ENCODE results near the gene SHROOM3.

SHROOM3 gene

GRCh38 chr4:76655566-76656479, 220.8 kb downstream of the SHROOM3 start:
- ATAC-seq (no peak), DNase-seq (no peak)
- Mint-ChIP-seq H3K27ac (no peak overlapping the region), H3K36me3 (ENCODE audit: low read depth) (no peaks in the 10 kb centered on the region), H3K9me3 (peaks cover 2% of the 10 kb centered on the region), H3K4me3 (no peak overlapping the region), H3K27me3 (peaks cover 7% of the 10 kb centered on the region), H3K4me1 (peaks cover 7% of the 10 kb centered on the region)

GRCh38 chr4:76657443-76657842, 222.4 kb downstream of the SHROOM3 start:
- Mint-ChIP-seq H3K4me1 (peaks cover 7% of the 10 kb centered on the region), H3K36me3 (ENCODE audit: low read depth) (no peaks in the 10 kb centered on the region), H3K27ac (no peak overlapping the region), H3K27me3 (peaks cover 7% of the 10 kb centered on the region), H3K4me3 (no peak overlapping the region), H3K9me3 (no peaks in the 10 kb centered on the region)
- ATAC-seq, result no peak
- DNase-seq, result no peak

GRCh38 chr4:76658231-76659102, 223.4 kb downstream of the SHROOM3 start:
- no peak for DNase-seq
- peaks cover 7% of the 10 kb centered on the region for H3K27me3 Mint-ChIP-seq
- no peaks in the 10 kb centered on the region for H3K36me3 Mint-ChIP-seq (ENCODE audit: low read depth)
- no peak overlapping the region for H3K4me3 Mint-ChIP-seq
- no peaks in the 10 kb centered on the region for H3K9me3 Mint-ChIP-seq
- no peak for ATAC-seq
- peaks cover 7% of the 10 kb centered on the region for H3K4me1 Mint-ChIP-seq
- no peak overlapping the region for H3K27ac Mint-ChIP-seq

- ATAC-seq, result no peak
- Mint-ChIP-seq H3K9me3 (no peaks in the 10 kb centered on the region), H3K36me3 (ENCODE audit: low read depth) (no peaks in the 10 kb centered on the region), H3K4me3 (no peak overlapping the region), H3K27ac (no peak overlapping the region), H3K27me3 (peaks cover 4% of the 10 kb centered on the region), H3K4me1 (peaks cover 7% of the 10 kb centered on the region)
- DNase-seq, result no peak
Measured at GRCh38 chr4:76659103-76659490, 224.1 kb downstream of the SHROOM3 start.

- DNase-seq, result no peak
- H3K36me3 Mint-ChIP-seq (ENCODE audit: low read depth), result no peaks in the 10 kb centered on the region
- no peaks in the 10 kb centered on the region for H3K9me3 Mint-ChIP-seq
- ATAC-seq, result no peak
- H3K27ac Mint-ChIP-seq, result no peak overlapping the region
- no peak overlapping the region for H3K4me3 Mint-ChIP-seq
- peaks cover 5% of the 10 kb centered on the region for H3K4me1 Mint-ChIP-seq
- peaks cover 11% of the 10 kb centered on the region for H3K27me3 Mint-ChIP-seq
Measured at GRCh38 chr4:76663824-76664223, 228.8 kb downstream of the SHROOM3 start.

DNA sequence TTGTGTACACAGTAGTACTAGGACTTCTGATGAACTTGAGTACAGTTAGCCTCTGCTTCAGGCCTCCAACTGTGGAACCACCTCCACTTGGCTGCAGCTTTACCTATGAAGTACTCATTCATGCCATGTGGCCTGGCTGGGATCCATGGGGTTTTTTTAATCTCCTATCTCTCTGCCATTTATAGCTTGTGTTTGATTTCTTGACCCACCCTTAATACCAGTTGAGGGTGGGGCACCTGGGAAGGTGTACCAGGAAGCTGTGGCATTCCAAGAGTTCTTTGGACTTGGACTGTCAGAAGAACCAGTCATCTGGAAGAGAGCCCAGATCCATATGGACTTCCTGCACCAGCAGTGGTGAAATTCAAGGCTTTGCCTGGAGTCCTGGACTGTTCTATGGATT, 230.1 kb downstream of the SHROOM3 start:
- Mint-ChIP-seq H3K27me3 (peaks cover 8% of the 10 kb centered on the region), H3K27ac (no peak overlapping the region), H3K4me1 (peaks cover 5% of the 10 kb centered on the region), H3K36me3 (ENCODE audit: low read depth) (no peaks in the 10 kb centered on the region), H3K4me3 (no peak overlapping the region), H3K9me3 (no peaks in the 10 kb centered on the region)
- DNase-seq (no peak), ATAC-seq (no peak)

GRCh38 chr4:76665721-76666120, 230.7 kb downstream of the SHROOM3 start:
- peaks cover 8% of the 10 kb centered on the region for H3K27me3 Mint-ChIP-seq
- H3K36me3 Mint-ChIP-seq (ENCODE audit: low read depth), result no peaks in the 10 kb centered on the region
- H3K4me1 Mint-ChIP-seq, result peaks cover 5% of the 10 kb centered on the region
- no peak overlapping the region for H3K27ac Mint-ChIP-seq
- no peak for DNase-seq
- no peak for ATAC-seq
- H3K4me3 Mint-ChIP-seq, result no peak overlapping the region
- H3K9me3 Mint-ChIP-seq, result no peaks in the 10 kb centered on the region

DNA sequence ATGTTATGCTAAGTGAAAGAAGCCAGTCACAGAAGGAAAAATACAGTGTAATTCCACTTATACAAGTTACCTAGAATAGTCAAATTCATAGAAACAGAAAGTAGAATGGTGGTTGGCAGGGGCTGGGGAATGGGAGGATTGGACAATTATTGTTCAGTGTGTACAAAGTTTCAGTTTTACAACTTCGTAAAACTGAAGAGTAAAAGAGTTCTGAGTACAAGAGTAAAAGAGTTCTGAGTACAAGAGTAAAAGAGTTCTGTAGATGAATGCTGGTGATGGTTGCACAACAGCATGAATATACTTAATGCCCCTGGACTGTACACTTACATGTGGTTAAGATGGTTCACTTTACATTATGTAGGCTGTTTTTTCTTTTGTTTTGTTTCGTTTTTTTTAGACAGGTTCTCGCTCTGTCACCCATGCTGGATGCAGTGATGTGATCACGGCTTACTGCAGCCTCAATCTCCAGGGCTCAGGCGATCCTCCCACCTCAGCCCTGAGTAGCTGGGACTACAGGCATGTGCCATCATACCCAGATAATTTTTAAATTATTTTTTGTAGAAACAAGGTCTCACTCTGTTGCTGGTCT, 232.0 kb downstream of the SHROOM3 start:
- no peaks in the 10 kb centered on the region for H3K36me3 Mint-ChIP-seq (ENCODE audit: low read depth)
- H3K4me3 Mint-ChIP-seq, result no peak overlapping the region
- H3K27me3 Mint-ChIP-seq, result peaks cover 12% of the 10 kb centered on the region
- no peak overlapping the region for H3K27ac Mint-ChIP-seq
- H3K4me1 Mint-ChIP-seq, result peaks cover 5% of the 10 kb centered on the region
- no peaks in the 10 kb centered on the region for H3K9me3 Mint-ChIP-seq
- ATAC-seq (no peak), DNase-seq (no peak)

DNA sequence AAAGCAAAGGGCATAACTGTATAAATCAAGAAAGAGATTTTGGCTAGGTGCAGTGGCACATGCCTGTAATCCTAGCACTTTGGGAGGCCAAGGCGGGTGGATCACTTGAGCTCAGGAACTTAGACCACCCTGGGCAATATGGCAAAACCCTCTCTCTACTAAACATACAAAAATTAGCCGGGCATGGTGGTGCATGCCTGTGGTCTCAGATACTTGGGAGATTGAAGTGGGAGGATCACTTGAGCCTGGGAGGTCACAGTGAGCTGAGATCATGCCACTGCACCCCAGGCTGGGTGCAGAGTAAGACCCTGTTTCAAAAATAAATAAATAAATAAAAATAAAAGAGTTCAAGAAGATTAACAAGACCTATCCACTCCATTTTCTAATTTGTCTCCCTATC, 235.6 kb downstream of the SHROOM3 start:
- Mint-ChIP-seq H3K9me3 (no peaks in the 10 kb centered on the region), H3K36me3 (ENCODE audit: low read depth) (no peaks in the 10 kb centered on the region), H3K27me3 (peaks cover 10% of the 10 kb centered on the region), H3K27ac (no peak overlapping the region), H3K4me1 (peaks cover 5% of the 10 kb centered on the region), H3K4me3 (no peak overlapping the region)
- ATAC-seq (no peak), DNase-seq (no peak)

- Mint-ChIP-seq H3K4me1 (no peaks in the 10 kb centered on the region), H3K27me3 (peaks cover 12% of the 10 kb centered on the region), H3K36me3 (ENCODE audit: low read depth) (no peaks in the 10 kb centered on the region), H3K27ac (no peak overlapping the region), H3K4me3 (no peak overlapping the region), H3K9me3 (no peaks in the 10 kb centered on the region)
- no peak for DNase-seq
- ATAC-seq, result no peak
Measured at GRCh38 chr4:76673362-76673761, 238.3 kb downstream of the SHROOM3 start.

DNA sequence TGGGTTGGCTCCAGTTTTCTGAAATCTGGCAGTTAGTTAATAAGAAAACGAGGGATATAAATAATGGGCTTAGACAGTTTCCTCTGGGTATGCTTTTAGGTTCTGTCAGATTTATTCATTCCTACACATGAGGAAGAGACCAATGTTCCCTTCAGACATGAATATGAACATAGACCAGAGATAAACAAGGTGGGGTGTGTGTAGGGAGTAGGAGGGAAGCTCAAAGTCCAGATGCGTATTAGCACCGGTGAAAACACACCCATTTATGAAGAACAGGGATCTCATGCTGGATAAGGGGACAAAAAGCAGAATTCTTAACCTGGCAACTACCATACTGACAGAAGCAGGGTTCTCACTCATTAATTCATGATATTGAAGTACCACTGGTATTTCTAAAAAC, 240.0 kb downstream of the SHROOM3 start:
- ATAC-seq, result no peak

DNA sequence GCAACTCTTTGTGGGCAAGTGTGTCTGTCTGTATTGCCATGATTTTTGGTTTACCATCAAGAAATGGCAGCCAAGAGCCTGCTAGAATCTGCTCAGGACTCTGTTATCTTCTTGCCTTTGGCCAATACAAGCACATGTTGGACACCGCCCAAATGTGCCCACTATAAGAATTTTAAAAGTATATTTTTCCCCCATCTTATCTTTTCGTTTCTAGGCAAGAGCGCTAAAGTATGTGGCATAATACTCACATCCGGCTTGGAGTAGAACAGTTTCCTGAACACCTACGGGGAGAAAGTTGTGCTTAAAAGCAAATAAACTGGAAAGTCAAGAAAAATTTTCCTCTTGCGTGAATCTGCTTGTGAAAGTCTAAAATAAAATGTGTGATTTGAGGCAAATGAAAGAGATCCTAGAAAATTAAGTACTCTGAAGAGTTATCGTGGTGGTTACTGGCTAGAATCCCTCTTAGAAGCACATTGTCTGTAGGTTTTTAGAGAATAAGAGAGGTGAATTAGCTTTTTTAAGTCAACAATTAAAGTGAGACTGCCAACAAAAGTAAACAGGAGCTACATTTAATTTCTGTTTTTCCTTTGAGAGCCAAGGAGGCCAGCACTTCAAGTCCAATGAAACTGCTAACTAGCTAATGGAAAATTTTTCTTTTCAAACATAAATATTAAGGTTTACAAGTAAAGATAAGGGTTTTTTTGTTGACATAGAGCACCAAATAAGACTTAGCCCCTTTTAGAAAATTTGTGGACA, 242.7 kb downstream of the SHROOM3 start:
- Mint-ChIP-seq H3K9me3 (no peaks in the 10 kb centered on the region), H3K27me3 (peaks cover 11% of the 10 kb centered on the region), H3K36me3 (ENCODE audit: low read depth) (no peaks in the 10 kb centered on the region), H3K4me3 (no peak overlapping the region), H3K27ac (no peak overlapping the region), H3K4me1 (no peaks in the 10 kb centered on the region)
- ATAC-seq (no peak), DNase-seq (no peak)

More for the DNA sequence above, 240.0 kb downstream of the SHROOM3 start:
- Mint-ChIP-seq H3K4me1 (no peaks in the 10 kb centered on the region), H3K36me3 (ENCODE audit: low read depth) (no peaks in the 10 kb centered on the region), H3K9me3 (no peaks in the 10 kb centered on the region), H3K4me3 (no peak overlapping the region), H3K27me3 (peaks cover 12% of the 10 kb centered on the region), H3K27ac (no peak overlapping the region)
- DNase-seq, result no peak

DNA sequence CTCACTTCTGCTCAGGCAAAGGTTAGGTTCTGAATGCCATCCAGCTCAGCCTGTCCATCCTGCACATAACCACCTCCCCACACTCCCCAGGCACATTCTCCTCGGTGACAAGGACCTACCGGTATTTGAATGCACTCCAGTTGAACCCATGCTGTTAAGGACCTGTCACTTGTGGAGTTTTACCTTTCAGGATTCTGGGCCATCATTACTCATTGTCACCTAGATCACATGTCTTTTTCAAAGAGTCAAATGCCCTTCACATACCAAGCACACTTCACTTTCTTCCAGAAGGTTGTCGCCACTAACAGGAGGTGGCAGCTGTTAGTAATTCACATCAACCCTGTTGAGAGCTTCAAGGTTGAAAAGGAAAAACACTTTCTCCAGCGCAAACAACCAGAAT, 244.7 kb downstream of the SHROOM3 start:
- no peak for ATAC-seq
- H3K9me3 Mint-ChIP-seq, result no peaks in the 10 kb centered on the region
- no peak for DNase-seq
- no peaks in the 10 kb centered on the region for H3K4me1 Mint-ChIP-seq
- H3K36me3 Mint-ChIP-seq (ENCODE audit: low read depth), result no peaks in the 10 kb centered on the region
- H3K27ac Mint-ChIP-seq, result no peak overlapping the region
- H3K27me3 Mint-ChIP-seq, result peaks cover 24% of the 10 kb centered on the region
- no peak overlapping the region for H3K4me3 Mint-ChIP-seq

DNA sequence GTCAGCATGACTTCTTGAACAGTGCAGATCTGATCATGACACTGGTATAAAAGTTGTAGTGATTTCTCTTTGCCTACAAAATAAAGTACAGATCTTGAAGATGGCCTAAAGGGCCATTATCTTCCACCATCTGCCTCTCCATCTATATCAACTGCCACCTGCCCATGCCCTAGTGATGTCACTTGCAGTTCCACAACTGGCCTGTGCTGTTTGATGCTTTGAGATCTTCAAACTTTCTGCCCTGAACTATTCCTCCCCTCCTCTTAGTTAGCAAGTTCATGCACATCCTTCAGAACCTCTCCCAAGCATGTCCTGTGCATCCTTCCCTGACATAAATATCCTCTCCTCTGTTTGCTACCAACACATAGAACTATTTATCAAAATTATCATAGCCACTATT, 245.9 kb downstream of the SHROOM3 start:
- DNase-seq (no peak), ATAC-seq (no peak)
- Mint-ChIP-seq H3K36me3 (ENCODE audit: low read depth) (no peaks in the 10 kb centered on the region), H3K27me3 (peaks cover 26% of the 10 kb centered on the region), H3K4me1 (no peaks in the 10 kb centered on the region), H3K9me3 (no peaks in the 10 kb centered on the region), H3K27ac (no peak overlapping the region), H3K4me3 (no peak overlapping the region)
